ENCODE results near the gene CIP2A. TPM values are rescaled to one million over a fixed set of nuclear protein-coding genes. Genes with fewer than 3 reads are reported as not detected.

The CIP2A gene
- total RNA-seq, 6 experiments from 2014 or later: 11.6 to 29.8 (median 26.5) TPM

DNA sequence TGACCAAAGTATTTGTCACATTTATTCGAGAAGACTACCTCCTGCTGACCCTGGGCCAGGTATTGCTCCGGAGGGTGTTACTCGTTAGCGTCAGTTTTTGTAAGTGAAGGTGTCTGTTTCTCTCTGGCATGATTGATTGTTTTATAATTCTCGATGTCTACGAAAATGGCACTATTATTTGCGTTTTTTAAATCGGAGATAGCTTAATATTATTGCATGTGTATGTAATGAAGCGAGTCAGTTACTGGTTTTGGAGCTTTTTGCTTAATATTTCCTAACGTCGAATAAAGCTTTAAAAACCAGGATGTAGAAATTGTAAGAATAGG is 723 bp upstream of the CIP2A start:
- TF ChIP-seq, protein P1, sequence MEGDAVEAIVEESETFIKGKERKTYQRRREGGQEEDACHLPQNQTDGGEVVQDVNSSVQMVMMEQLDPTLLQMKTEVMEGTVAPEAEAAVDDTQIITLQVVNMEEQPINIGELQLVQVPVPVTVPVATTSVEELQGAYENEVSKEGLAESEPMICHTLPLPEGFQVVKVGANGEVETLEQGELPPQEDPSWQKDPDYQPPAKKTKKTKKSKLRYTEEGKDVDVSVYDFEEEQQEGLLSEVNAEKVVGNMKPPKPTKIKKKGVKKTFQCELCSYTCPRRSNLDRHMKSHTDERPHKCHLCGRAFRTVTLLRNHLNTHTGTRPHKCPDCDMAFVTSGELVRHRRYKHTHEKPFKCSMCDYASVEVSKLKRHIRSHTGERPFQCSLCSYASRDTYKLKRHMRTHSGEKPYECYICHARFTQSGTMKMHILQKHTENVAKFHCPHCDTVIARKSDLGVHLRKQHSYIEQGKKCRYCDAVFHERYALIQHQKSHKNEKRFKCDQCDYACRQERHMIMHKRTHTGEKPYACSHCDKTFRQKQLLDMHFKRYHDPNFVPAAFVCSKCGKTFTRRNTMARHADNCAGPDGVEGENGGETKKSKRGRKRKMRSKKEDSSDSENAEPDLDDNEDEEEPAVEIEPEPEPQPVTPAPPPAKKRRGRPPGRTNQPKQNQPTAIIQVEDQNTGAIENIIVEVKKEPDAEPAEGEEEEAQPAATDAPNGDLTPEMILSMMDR (IDR thresholded peaks at IDR 0.05): no peak
- no peak for DNase-seq
- H3K9me3 Mint-ChIP-seq: no peaks in the 10 kb centered on the region
- H3K4me1 Mint-ChIP-seq (ENCODE audit: low read depth): peaks cover 49% of the 10 kb centered on the region
- H3K27ac Mint-ChIP-seq: peak overlapping the region; percentile 100
- peak overlapping the region; percentile 99 for H3K4me3 Mint-ChIP-seq
- no peaks in the 10 kb centered on the region; the same call in 1 of the 2 replicates for H3K36me3 Mint-ChIP-seq (ENCODE audit: low read depth)
- peaks cover 3% of the 10 kb centered on the region; the same call in 1 of the 2 replicates for H3K27me3 Mint-ChIP-seq (ENCODE audit: insufficient read depth)

DNA sequence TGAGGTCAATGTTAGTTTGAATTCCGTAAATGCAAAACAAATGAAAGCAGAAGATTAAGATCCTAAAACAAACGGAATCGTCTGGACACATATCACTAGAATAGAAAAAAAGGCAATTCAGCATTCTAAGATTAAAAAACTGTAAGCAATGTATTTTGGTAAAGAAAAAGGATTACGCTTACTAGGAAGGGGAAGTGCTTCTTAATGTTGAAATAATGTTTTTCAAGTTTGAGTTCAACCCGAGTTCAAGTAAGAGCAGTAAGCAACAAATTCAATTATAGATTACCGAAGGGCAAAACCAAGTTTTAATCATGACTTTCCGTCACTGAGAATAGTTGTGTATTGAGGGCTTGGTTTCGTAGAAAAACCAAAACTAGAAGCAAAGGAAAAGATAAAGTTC is 637 bp downstream of the CIP2A start:
- H3K4me3 Mint-ChIP-seq: peak overlapping the region; percentile 99
- TF ChIP-seq, protein P1 (IDR thresholded peaks at IDR 0.05): no peak
- no peaks in the 10 kb centered on the region for H3K9me3 Mint-ChIP-seq
- DNase-seq: no peak
- H3K36me3 Mint-ChIP-seq (ENCODE audit: low read depth): peaks cover under 1% of the 10 kb centered on the region
- peak overlapping the region; percentile 100 for H3K27ac Mint-ChIP-seq
- peaks cover 54% of the 10 kb centered on the region for H3K4me1 Mint-ChIP-seq (ENCODE audit: low read depth)
- H3K27me3 Mint-ChIP-seq (ENCODE audit: insufficient read depth): peaks cover 3% of the 10 kb centered on the region; the same call in 1 of the 2 replicates

DNA sequence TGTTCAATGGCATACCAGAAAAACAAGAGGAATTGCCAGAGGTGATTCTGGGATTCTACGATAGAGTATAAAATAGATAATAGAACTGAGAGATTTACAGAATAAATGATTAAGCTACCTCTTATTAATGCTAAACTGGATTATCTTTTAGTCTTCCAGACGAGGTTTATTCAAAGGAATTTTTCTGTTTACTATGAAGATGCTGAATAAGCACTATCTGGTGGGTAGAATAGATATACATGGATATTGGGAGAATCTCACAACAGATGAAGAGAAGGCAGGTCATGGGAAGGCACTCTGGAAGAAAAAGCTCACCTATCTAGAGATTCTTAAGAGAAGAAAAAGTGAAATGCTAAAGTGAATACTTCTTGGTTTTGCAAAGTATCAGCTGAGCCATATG is 11.2 kb downstream of the CIP2A start:
- no peak for DNase-seq
- TF ChIP-seq, protein P1 (IDR thresholded peaks at IDR 0.05): no peak
- H3K36me3 Mint-ChIP-seq (ENCODE audit: low read depth): peaks cover 25% of the 10 kb centered on the region
- H3K4me3 Mint-ChIP-seq: no peak overlapping the region
- no peak overlapping the region for H3K27ac Mint-ChIP-seq
- no peaks in the 10 kb centered on the region for H3K27me3 Mint-ChIP-seq (ENCODE audit: insufficient read depth)
- peaks cover 8% of the 10 kb centered on the region for H3K4me1 Mint-ChIP-seq (ENCODE audit: low read depth)
- peaks cover 1% of the 10 kb centered on the region; the same call in 1 of the 2 replicates for H3K9me3 Mint-ChIP-seq

DNA sequence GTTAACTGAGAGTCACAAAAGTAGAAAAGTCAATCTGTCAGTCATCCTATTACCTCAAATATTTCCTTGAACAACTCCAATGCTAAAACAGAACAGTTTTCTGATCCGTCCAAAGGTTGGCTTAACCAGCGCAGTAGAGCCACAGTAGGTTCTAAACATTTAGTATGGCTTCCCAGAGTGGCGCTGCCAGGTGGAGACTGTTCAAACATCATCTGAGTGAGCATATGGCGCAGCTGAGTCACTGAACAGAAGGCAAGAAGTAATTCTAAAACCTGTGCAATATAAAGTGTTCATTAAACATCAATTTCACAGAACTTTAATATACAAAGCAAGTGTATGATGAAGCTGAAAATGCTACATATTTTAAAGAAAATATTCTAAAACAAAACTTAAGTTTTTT is 19.9 kb downstream of the CIP2A start:
- Mint-ChIP-seq H3K4me1 (ENCODE audit: low read depth) (peaks cover 9% of the 10 kb centered on the region), H3K36me3 (ENCODE audit: low read depth) (peaks cover 25% of the 10 kb centered on the region), H3K4me3 (no peak overlapping the region), H3K27me3 (ENCODE audit: insufficient read depth) (no peaks in the 10 kb centered on the region), H3K27ac (no peak overlapping the region), H3K9me3 (peaks cover 5% of the 10 kb centered on the region; the same call in 1 of the 2 replicates)
- no peak for DNase-seq
- TF ChIP-seq, protein P1 (IDR thresholded peaks at IDR 0.05): no peak

DNA sequence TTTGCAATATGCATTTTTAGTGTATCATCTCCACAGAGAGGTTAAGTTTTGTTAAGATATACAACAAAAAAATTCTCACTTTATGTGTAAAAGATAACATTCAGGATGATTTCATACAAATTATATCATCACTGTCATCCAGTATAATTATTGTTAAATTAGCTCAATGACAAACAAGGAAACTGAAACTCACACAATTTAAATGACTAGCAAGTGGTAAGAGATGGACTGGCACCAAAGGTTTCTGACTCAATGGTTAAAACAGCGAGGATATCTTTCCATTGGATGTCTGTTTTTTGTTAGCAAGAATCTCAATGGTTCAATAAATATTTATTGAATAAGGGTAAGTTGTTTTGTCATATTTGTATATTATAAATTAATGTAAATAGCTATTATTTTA is 22.6 kb downstream of the CIP2A start:
- H3K36me3 Mint-ChIP-seq (ENCODE audit: low read depth): peaks cover 17% of the 10 kb centered on the region; the same call in 1 of the 2 replicates
- H3K4me1 Mint-ChIP-seq (ENCODE audit: low read depth): peaks cover 12% of the 10 kb centered on the region

More for the DNA sequence above, 22.6 kb downstream of the CIP2A start:
- no peak overlapping the region for H3K4me3 Mint-ChIP-seq
- no peaks in the 10 kb centered on the region for H3K9me3 Mint-ChIP-seq
- no peak for DNase-seq
- no peak overlapping the region for H3K27ac Mint-ChIP-seq
- TF ChIP-seq, protein P1 (IDR thresholded peaks at IDR 0.05): no peak
- no peaks in the 10 kb centered on the region for H3K27me3 Mint-ChIP-seq (ENCODE audit: insufficient read depth)

Data from HFFc6 (cell line).